Measurements from ENCODE around the gene CD8B2.
"Not testable (repeated sequence)": the region's sequence is repeated elsewhere in the genome, so short reads cannot be mapped to it uniquely, and the experiment has no call there.

Gene CD8B2

GRCh38 chr2:106486551-106487385, at the start of gene CD8B2:
Gene CD8B2 (plus strand): TSS chr2:106487364. CDS start chr2:106487427, 63 bp downstream.
- not testable (repeated sequence) for DNase-seq

- peak; percentile 3 for DNase-seq
Measured at GRCh38 chr2:106461882-106462281, 25.3 kb upstream of the CD8B2 start.

- not testable (repeated sequence) for DNase-seq
Measured at GRCh38 chr2:106467516-106467915, 19.6 kb upstream of the CD8B2 start.

GRCh38 chr2:106468107-106468506, 19.1 kb upstream of the CD8B2 start, which contains the start of gene RGPD3:
Gene RGPD3 (minus strand): TSS chr2:106468413. CDS start chr2:106468288, 125 bp downstream.
- DNase-seq, result not testable (repeated sequence)

DNA sequence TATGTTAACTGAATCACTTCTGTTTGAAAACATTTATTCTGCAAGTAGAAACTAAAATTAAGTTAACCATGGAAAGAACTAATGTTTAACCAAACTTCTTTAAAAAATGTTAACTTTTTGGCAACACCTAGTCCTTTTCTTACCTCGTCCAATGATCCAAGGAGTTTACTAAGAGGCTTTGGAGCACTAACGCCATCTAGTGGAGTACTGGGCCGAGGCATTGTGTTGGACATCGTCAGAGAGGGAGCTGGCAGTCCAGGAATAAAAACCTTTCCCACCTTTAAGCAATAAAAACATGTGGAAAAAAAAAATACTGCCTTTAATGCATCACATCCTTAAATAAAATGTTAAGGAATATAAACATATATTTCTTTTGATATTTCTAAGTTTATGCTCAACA, 16.5 kb upstream of the CD8B2 start:
- peak; percentile 53 for DNase-seq

GRCh38 chr2:106477647-106478046, 9.5 kb upstream of the CD8B2 start:
- not testable (repeated sequence) for DNase-seq

- DNase-seq, result not testable (repeated sequence)
Measured at GRCh38 chr2:106479563-106479962, 7.6 kb upstream of the CD8B2 start.

- DNase-seq, result not testable (repeated sequence)
Measured at GRCh38 chr2:106487386-106488191, 425 bp downstream of the CD8B2 start.

DNA sequence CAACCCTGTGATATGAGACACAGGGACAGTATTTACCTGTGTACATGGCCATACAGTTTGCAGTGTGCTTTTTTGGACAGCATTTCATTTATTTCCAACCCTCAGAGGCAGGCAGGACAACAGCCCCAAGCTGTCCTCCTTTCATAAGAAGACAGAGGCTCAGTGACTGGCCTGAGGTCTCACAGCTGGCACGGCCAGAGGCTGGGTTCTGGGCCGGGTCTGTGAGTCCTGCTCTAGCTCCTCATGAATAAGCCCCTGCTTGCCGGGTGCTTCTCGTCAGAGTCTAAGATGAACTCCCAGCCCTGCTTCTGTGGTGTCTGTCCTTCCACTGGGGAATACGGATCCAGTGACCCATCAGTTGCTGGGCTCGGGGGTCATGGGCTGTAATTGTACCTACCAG, 2.5 kb downstream of the CD8B2 start:
- DNase-seq, result not testable (repeated sequence)

GRCh38 chr2:106492399-106492798, 5.2 kb downstream of the CD8B2 start:
- DNase-seq, result not testable (repeated sequence)

DNA sequence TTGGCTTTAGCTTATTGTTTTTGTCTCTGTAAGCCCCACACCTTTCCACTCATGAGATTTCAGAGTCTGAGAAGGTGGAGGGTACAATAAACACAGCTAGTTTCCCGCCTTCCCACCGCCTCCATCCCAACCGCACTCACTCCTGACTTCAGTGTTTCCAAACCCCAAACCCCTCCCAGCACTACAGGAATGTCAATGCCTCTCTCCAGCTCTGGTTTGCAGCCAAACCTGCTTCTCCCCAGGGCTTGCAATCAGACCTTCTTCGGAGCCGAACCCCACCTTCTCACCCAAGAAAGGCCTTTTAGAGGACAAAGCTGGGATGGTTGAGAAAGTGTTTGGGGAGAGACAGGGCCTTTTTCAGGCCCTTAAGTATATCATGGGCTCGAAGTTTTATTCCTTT, 5.7 kb downstream of the CD8B2 start:
- DNase-seq, result not testable (repeated sequence)

DNA sequence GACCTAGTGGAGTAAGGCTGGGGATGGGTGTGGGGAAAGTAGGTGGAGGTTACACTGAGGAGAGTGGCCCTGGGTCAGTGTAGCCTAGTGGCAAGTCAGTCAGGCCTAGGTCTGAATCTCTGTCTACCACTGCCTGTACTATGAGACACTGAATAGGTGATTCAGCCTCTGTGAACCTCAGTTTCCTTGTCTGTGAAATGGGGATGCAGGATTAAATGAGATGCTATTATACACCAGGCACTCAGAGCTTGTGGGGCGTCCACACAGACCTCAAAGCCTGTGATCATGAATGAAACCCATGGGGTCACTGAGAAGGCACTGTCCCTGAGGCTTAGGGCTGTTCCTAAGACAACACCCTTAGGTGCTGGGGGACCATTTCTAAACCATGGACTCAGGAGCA, 11.4 kb downstream of the CD8B2 start:
- DNase-seq, result not testable (repeated sequence)

GRCh38 chr2:106500350-106500749, 13.2 kb downstream of the CD8B2 start:
- DNase-seq, result not testable (repeated sequence)

DNA sequence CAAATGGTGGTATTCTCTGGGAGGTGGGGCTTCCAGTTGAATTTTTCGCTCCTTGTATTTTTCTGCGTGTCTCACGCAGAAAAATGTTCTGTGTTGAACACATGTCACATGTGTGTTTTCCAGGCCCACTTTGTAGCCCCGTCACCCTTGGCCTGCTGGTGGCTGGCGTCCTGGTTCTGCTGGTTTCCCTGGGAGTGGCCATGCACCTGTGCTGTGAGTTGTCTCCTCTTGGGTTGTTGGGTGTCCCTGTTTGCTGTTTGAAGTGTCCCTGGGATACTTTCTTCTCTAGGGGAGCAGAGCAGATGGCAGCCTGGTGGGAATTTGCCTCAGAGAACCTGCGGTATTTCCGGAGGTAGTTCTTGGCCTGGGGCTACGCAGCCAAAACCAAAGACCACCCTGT, 15.2 kb downstream of the CD8B2 start:
- DNase-seq, result not testable (repeated sequence)

DNA sequence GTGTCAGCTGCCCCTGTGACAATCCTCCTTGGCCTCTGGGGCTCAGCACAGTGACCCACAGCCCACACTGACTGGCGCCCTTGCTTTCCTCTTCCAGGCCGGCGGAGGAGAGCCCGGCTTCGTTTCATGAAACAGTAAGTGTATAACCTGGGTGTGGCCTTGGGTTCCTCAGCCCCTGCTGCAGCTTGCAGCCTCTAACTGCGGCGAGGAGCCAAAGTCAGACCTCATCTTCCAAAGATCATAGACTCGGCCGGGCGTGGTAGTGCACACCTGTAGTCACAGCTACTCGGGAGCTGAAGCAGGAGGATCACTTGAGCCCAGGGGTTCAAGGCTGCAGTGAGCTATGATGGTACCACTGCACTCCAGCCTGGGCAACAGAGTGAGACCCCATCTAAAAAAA, 17.0 kb downstream of the CD8B2 start:
- not testable (repeated sequence) for DNase-seq

DNA sequence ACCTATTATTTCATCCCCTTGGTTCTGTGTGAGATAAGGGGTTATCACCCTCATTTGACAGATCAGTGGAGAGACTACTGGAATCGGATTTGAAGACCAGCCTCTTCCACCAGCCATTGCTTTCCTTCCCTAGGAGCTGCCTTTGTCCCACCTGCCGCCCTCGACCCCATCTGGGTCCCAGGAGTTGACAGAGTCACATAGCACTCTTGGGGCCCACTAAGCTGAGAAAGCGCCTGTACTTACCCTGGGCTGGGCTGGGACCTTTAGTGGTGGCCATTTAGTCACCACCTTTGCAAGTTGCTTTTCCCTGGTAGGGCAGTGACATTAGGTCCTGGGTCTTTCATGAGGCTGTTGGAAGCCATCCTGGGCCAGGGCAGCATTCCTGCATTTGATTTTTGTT, 17.6 kb downstream of the CD8B2 start:
- not testable (repeated sequence) for DNase-seq

- not testable (repeated sequence) for DNase-seq
Measured at GRCh38 chr2:106506002-106506687, 19.0 kb downstream of the CD8B2 start.

- DNase-seq, result not testable (repeated sequence)
Measured at GRCh38 chr2:106508660-106509373, 21.7 kb downstream of the CD8B2 start.

- DNase-seq, result not testable (repeated sequence)
Measured at GRCh38 chr2:106509374-106509770, 22.2 kb downstream of the CD8B2 start.

DNA sequence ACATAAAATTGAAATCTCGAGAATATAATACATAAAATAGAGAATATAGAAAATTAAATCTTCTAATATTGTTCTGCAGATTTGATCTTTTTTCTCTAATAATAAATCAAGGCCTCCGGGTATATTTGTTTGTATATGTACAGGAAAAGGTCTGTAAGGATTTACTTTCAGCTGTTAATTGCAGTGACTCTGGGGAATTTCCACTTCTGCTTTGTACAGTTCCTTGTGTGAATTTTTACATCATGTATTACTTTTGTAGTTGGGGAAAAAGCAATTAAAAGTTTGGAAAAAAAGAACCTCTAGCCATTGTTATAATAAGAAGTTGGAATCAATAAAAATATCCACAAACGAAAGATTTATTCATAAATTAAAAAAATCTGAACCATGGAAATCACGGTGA, 23.6 kb downstream of the CD8B2 start:
- DNase-seq, result not testable (repeated sequence)

DNA sequence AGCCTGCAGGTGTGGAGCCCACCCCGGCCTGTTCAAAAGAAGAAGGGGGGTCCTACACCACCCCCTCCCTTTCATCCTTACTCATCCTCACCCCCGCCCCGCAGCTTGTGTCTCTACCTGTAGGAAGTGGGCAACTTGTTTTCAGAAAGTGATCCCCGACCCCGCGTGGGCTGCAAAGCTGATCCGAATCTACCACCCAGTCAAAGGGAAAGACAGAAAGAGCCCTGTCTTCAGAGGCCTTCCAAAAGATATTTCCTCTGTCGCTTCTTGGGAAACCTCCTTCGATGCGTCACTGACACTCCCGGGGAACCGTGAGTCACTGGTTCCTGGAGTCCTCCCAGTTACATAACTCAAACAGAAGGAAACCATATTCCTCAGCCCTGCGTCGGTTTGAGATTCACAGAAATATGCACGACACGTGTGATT, 24.3 kb downstream of the CD8B2 start:
- not testable (repeated sequence) for DNase-seq

GRCh38 chr2:106511934-106512333, 24.8 kb downstream of the CD8B2 start:
- not testable (repeated sequence) for DNase-seq

Data from activated gamma-delta T cell treated with Interleukin-2 at 50 U/mL for 16 hours (primary cell).